H1 (cell line): ENCODE data around the gene OSBP2. TPM values are rescaled to one million over a fixed set of nuclear protein-coding genes. Genes with fewer than 3 reads are reported as not detected.

ENCODE experiments used
- CTCF ChIA-PET: fragments of 300-600 bp; sonication (Branson Sonifier 250); formaldehyde crosslinking; loops from one replicate; lab custom pipeline; 2021; ENCODE audit not compliant: partially characterized antibody; lab: Charles Lee
- POLR2A ChIA-PET: fragments of 300-600 bp; sonication (Branson Sonifier 250); formaldehyde crosslinking; loops from one replicate; lab custom pipeline; 2021; ENCODE audit warnings: inconsistent platforms; ENCODE audit not compliant: partially characterized antibody; lab: Charles Lee
- DNase-seq, 2 experiments: peaks; one replicate each; pipeline versions ENCODE4 v3.0.0 to v3.0.0-alpha.2; 2010 to 2022; ENCODE audit warnings: low spot score in 2 of 2, low read depth in 1 of 2, mixed read lengths in 1 of 2
- FAIRE-seq: peaks from 2 replicates; lab custom pipeline; 2011; peaks lifted over from hg19 to GRCh38; lab: Jason Lieb, UNC
- H2AFZ ChIP-seq: 2 replicates; pipeline ENCODE4 v1.8.1; 2012; ENCODE audit warnings: low read length, inconsistent platforms
- H2AK5ac ChIP-seq: 2 replicates; pipeline ENCODE4 v1.6.1; 2013; ENCODE audit warnings: low read depth, low read length
- H2BK120ac ChIP-seq: replicated peaks from 2 replicates; pipeline ENCODE3; 2013; ENCODE audit warnings: low read depth, low read length, inconsistent platforms
- H2BK12ac ChIP-seq: 2 replicates; pipeline ENCODE4 v1.6.1; 2013; ENCODE audit warnings: low read depth, low read length
- H2BK15ac ChIP-seq: 2 replicates; pipeline ENCODE4 v1.6.1; 2013; ENCODE audit warnings: low read length
- H2BK20ac ChIP-seq: 2 replicates; pipeline ENCODE4 v1.6.1; 2013; ENCODE audit warnings: low read length
- H2BK5ac ChIP-seq: 2 replicates; pipeline ENCODE4 v1.6.1; 2013; ENCODE audit warnings: low read depth, low read length
- H3K14ac ChIP-seq: 2 replicates; pipeline ENCODE4 v1.6.1; 2013; ENCODE audit warnings: inconsistent platforms; ENCODE audit not compliant: insufficient read length
- H3K18ac ChIP-seq: 2 replicates; pipeline ENCODE4 v1.6.1; 2013; ENCODE audit warnings: low read length; ENCODE audit errors: extremely low read depth
- H3K23ac ChIP-seq: 2 replicates; pipeline ENCODE4 v1.6.1; 2013; ENCODE audit warnings: inconsistent platforms; ENCODE audit not compliant: insufficient read length
- H3K23me2 ChIP-seq: 2 replicates; pipeline ENCODE4 v1.6.1; 2013; ENCODE audit warnings: low read depth, low read length
- H3K27ac ChIP-seq: 2 replicates; pipeline ENCODE4 v1.6.1; 2011; ENCODE audit warnings: low read depth, low read length, inconsistent platforms
- H3K27me3 ChIP-seq, 4 experiments: replicated peaks in 1 of 4; 1 replicate in 1 of 4; 2 replicates in 3 of 4; pipeline versions ENCODE4 v1.6.1 to v1.8.1; 2011 to 2013; ENCODE audit warnings: low read length in 3 of 4, mild to moderate bottlenecking in 3 of 4, inconsistent platforms in 2 of 4, mixed read lengths in 2 of 4, moderate library complexity in 1 of 4; ENCODE audit not compliant: control insufficient read depth in 3 of 4, insufficient read depth in 3 of 4; ENCODE audit errors: extremely low read depth in 1 of 4
- H3K36me3 ChIP-seq, 4 experiments: 2 replicates each; pipeline versions ENCODE4 v1.6.1 to v1.8.1; 2011 to 2013; ENCODE audit warnings: mild to moderate bottlenecking in 4 of 4, low read length in 3 of 4, moderate library complexity in 2 of 4, control low read depth in 1 of 4, inconsistent platforms in 1 of 4; ENCODE audit not compliant: insufficient read depth in 4 of 4, control insufficient read depth in 2 of 4
- H3K4ac ChIP-seq: replicated peaks from 2 replicates; pipeline ENCODE3; 2013; ENCODE audit warnings: low read length, low read depth, mixed read lengths, inconsistent platforms; ENCODE audit not compliant: insufficient read length
- H3K4me1 ChIP-seq, 4 experiments: replicated peaks in 1 of 4; 1 replicate in 1 of 4; 2 replicates in 3 of 4; pipeline versions ENCODE4 v1.6.1 to v1.8.1; 2011 to 2013; ENCODE audit warnings: low read length in 3 of 4, inconsistent platforms in 2 of 4, mixed read lengths in 1 of 4; ENCODE audit not compliant: insufficient read depth in 4 of 4, control insufficient read depth in 3 of 4
- H3K4me2 ChIP-seq, 2 experiments: 2 replicates each; pipeline versions ENCODE4 v1.6.1 to v1.8.1; 2011 to 2013; ENCODE audit warnings: low read depth in 2 of 2, low read length in 2 of 2, control low read depth in 1 of 2, inconsistent platforms in 1 of 2, mild to moderate bottlenecking in 1 of 2; ENCODE audit not compliant: insufficient read depth in 1 of 2
- H3K4me3 ChIP-seq, 4 experiments: fragments of 200-600, 300-600 bp in 1 of 4; sonication (generic), shearing (Covaris generic), sonication (Bioruptor Twin) in 1 of 4; 2 replicates each; pipeline versions ENCODE4 v1.5.1 to v1.8.1; 2011 to 2016; ENCODE audit warnings: low read length in 4 of 4, low read depth in 3 of 4, control low read depth in 2 of 4, inconsistent platforms in 2 of 4, mild to moderate bottlenecking in 2 of 4, mixed read lengths in 1 of 4, moderate library complexity in 1 of 4; ENCODE audit not compliant: insufficient read depth in 2 of 4; ENCODE audit errors: extremely low read depth in 1 of 4
- H3K56ac ChIP-seq: replicated peaks from 2 replicates; pipeline ENCODE3; 2013; ENCODE audit warnings: low read depth, mild to moderate bottlenecking, mixed read lengths, low read length, inconsistent platforms; ENCODE audit not compliant: insufficient read length
- H3K79me1 ChIP-seq: 2 replicates; pipeline ENCODE4 v1.6.1; 2013; ENCODE audit warnings: low read depth, low read length, control low read depth
- H3K79me2 ChIP-seq, 2 experiments: 2 replicates each; pipeline versions ENCODE4 v1.6.1 to v1.8.1; 2012 to 2013; ENCODE audit warnings: low read length in 2 of 2, mild to moderate bottlenecking in 2 of 2, inconsistent platforms in 1 of 2; ENCODE audit not compliant: insufficient read depth in 2 of 2, control insufficient read depth in 1 of 2
- H3K9ac ChIP-seq, 4 experiments: replicated peaks in 1 of 4; 1 replicate in 1 of 4; 2 replicates in 3 of 4; pipeline versions ENCODE4 v1.6.1 to v1.8.1; 2011 to 2013; ENCODE audit warnings: low read depth in 3 of 4, low read length in 3 of 4, control low read depth in 2 of 4, mild to moderate bottlenecking in 2 of 4, moderate library complexity in 2 of 4, inconsistent platforms in 1 of 4; ENCODE audit errors: extremely low read depth in 1 of 4
- H3K9me3 ChIP-seq, 2 experiments: 2 replicates each; pipeline versions ENCODE4 v1.6.1 to v1.8.1; 2012 to 2013; ENCODE audit warnings: mild to moderate bottlenecking in 2 of 2, moderate library complexity in 2 of 2, control low read depth in 1 of 2, inconsistent platforms in 1 of 2, low read depth in 1 of 2, low read length in 1 of 2, mixed read lengths in 1 of 2; ENCODE audit not compliant: insufficient read depth in 2 of 2
- H4K20me1 ChIP-seq, 2 experiments: replicated peaks in 1 of 2; 2 replicates each; pipeline versions ENCODE3 to v1.8.1; 2011 to 2013; ENCODE audit warnings: inconsistent platforms in 2 of 2, low read length in 2 of 2, mild to moderate bottlenecking in 1 of 2; ENCODE audit not compliant: insufficient read depth in 2 of 2, control insufficient read depth in 1 of 2
- H4K5ac ChIP-seq: 2 replicates; pipeline ENCODE4 v1.6.1; 2013; ENCODE audit warnings: low read length, low read depth, mixed read lengths, inconsistent platforms; ENCODE audit not compliant: insufficient read length
- H4K8ac ChIP-seq: 2 replicates; pipeline ENCODE4 v1.8.0; 2013; ENCODE audit warnings: mild to moderate bottlenecking, moderate library complexity, low read length, inconsistent platforms; ENCODE audit not compliant: insufficient read depth; ENCODE audit errors: extremely low read depth
- H4K91ac ChIP-seq: replicated peaks from 2 replicates; pipeline ENCODE3; 2013; ENCODE audit warnings: low read length, mixed read lengths, inconsistent platforms; ENCODE audit not compliant: insufficient read length
- ASH2L ChIP-seq: fragments of 200-600, 300-600 bp; sonication (generic); IDR thresholded peaks from one replicate; pipeline ENCODE4 v1.7.1; 2017; ENCODE audit warnings: low read length
- BACH1 ChIP-seq: IDR thresholded peaks from 2 replicates; pipeline ENCODE4 v1.6.1; 2012; ENCODE audit warnings: low read length, improper control_type of control experiment
- BCL11A ChIP-seq, 2 experiments: IDR thresholded peaks; one replicate each; pipeline ENCODE4 v1.6.1; 2011; ENCODE audit warnings: low read depth in 2 of 2, low read length in 2 of 2, mild to moderate bottlenecking in 2 of 2
- CBX5 ChIP-seq: fragments of 300-800, 300-1000 bp; sonication (generic); IDR thresholded peaks from 2 replicates; pipeline ENCODE4 v1.7.1; 2016; ENCODE audit warnings: antibody characterized with exemption, low read length, low read depth
- CHD1 ChIP-seq: IDR thresholded peaks from 2 replicates; pipeline ENCODE4 v1.6.1; 2012; ENCODE audit warnings: low read depth, low read length, improper control_type of control experiment
- CTBP2 ChIP-seq: IDR thresholded peaks from 2 replicates; pipeline ENCODE4 v1.7.0; 2011; ENCODE audit warnings: borderline replicate concordance, mild to moderate bottlenecking, moderate library complexity, mixed read lengths, low read length; ENCODE audit not compliant: insufficient read depth, insufficient read length
- FOSL1 ChIP-seq: IDR thresholded peaks from 2 replicates; pipeline ENCODE4 v1.6.1; 2011; ENCODE audit warnings: mild to moderate bottlenecking, low read depth, low read length, moderate library complexity; ENCODE audit not compliant: insufficient read depth
- NANOG ChIP-seq: IDR thresholded peaks from 2 replicates; pipeline ENCODE4 v1.6.1; 2011; ENCODE audit warnings: low read length, low read depth, mild to moderate bottlenecking, inconsistent platforms; ENCODE audit not compliant: insufficient read depth, poor library complexity, severe bottlenecking
- PHF8 ChIP-seq: fragments of 200-600 bp; sonication (generic); conservative IDR thresholded peaks from 2 replicates; pipeline ENCODE4 v1.7.1; 2012; ENCODE audit warnings: low read depth, mild to moderate bottlenecking, inconsistent platforms, low read length, moderate library complexity
- RBBP5 ChIP-seq: IDR thresholded peaks from 2 replicates; pipeline ENCODE4 v1.7.1; 2012; ENCODE audit warnings: low read depth, mild to moderate bottlenecking, inconsistent platforms, low read length, moderate library complexity, borderline replicate concordance
- SP4 ChIP-seq: IDR thresholded peaks from 2 replicates; pipeline ENCODE4 v1.6.1; 2012; ENCODE audit warnings: low read length, inconsistent platforms
- SRF ChIP-seq: IDR thresholded peaks from 2 replicates; pipeline ENCODE4 v1.6.1; 2011; ENCODE audit warnings: mild to moderate bottlenecking, low read depth, low read length, moderate library complexity
- TCF12 ChIP-seq: IDR thresholded peaks from 2 replicates; pipeline ENCODE4 v1.6.1; 2011; ENCODE audit warnings: low read depth, mild to moderate bottlenecking, low read length
- WGBS, 2 experiments: shearing (Covaris generic) in 1 of 2; methylation state at CpG; one replicate each; pipeline versions ENCODE4 v1.1.6 to v1.1.7; 2013 to 2015; ENCODE audit warnings: low lambda C conversion rate in 2 of 2, mixed read lengths in 2 of 2, inconsistent platforms in 1 of 2, low coverage in 1 of 2, missing lambda C conversion rate in 1 of 2; ENCODE audit not compliant: insufficient replicate concordance in 2 of 2, insufficient coverage in 1 of 2, insufficient read length in 1 of 2; ENCODE audit errors: extremely low coverage in 1 of 2, missing lambda C conversion rate in 1 of 2; 5-methylcytosine and 5-hydroxymethylcytosine counted together
- polyA plus RNA-seq, 7 experiments: library from polyadenylated mRNA; depleted of rRNA in 3 of 7; stranded (reverse) in 5 of 7; unstranded in 2 of 7; fragments of >200 nt in 5 of 7; fragments of 200-250 nt in 2 of 7; gene quantifications; 1 replicate in 5 of 7; 2 replicates in 1 of 7; 4 replicates in 1 of 7; pipeline versions ENCODE4 v1.2.1 to v1.2.3, GENCODE V29; 2011 to 2013; ENCODE audit warnings: missing spikeins in 2 of 7, mixed read lengths in 2 of 7
- total RNA-seq: library from RNA; stranded (reverse); fragmentation: NEBNext Ultra II Directional; extraction: Animal tissue kit (Norgen Biotek cat#: 25700); gene quantifications from 2 replicates; pipeline ENCODE4 v1.2.1, GENCODE V29; 2021
- TF ChIP-seq, protein P1 (sequence below): IDR thresholded peaks from 2 replicates; pipeline ENCODE4 v1.6.1; 2011; ENCODE audit warnings: low read depth, mild to moderate bottlenecking, low read length; ENCODE audit not compliant: insufficient read depth

Gene OSBP2
- total and polyA plus RNA-seq, 2 of the 8 experiments (the other 6 are each of a cell fraction or from before 2014, with no cell fraction given) = 3.4 to 3.7 TPM

DNA sequence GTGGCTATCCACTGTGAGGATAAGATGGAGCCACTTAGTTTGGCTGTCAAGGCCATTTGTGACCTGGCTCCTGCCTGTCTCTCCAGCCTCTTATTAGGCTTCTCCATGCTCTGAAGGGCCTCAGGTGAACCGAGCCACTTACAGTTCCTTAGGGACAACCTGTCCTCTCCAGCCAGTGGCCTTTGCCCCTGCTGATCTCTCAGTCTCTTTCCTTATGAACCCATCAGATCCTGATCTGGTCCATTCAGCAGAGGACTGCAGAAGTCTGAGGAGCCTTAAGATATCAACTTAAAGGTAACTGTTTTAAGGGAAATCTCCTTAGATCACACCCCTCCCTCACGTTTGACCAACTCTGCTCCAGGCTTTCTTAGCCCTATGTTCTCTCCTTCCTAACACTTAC lies 29.4 kb upstream of the OSBP2 start:
- no peaks in the 10 kb centered on the region for H3K36me3 ChIP-seq
- H3K14ac ChIP-seq = no peak overlapping the region
- H2BK120ac ChIP-seq = no peak overlapping the region
- H3K23ac ChIP-seq = no peak overlapping the region
- no peak overlapping the region for H3K56ac ChIP-seq
- no peak overlapping the region for H2BK20ac ChIP-seq
- H3K18ac ChIP-seq = no peak overlapping the region
- WGBS, 2 experiments = 66% methylated on average over 2 of the region's 2 CpGs; no CpG with 5 or more reads in 1 of the 2 experiments
- H3K79me2 ChIP-seq = no peaks in the 10 kb centered on the region
- no peak overlapping the region for H4K91ac ChIP-seq
- H3K4me3 ChIP-seq = no peak overlapping the region
- no peak overlapping the region for H2BK5ac ChIP-seq
- no peak overlapping the region for H3K4ac ChIP-seq
- no peaks in the 10 kb centered on the region for H3K79me1 ChIP-seq
- H2BK12ac ChIP-seq = no peak overlapping the region
- H2BK15ac ChIP-seq = no peak overlapping the region
- peaks cover 0 to 2% (median under 1%) of the 10 kb centered on the region in 4 experiments; a peak in 4 of 7 replicates for H3K4me1 ChIP-seq
- FAIRE-seq = no peak
- H4K20me1 ChIP-seq = no peaks in the 10 kb centered on the region
- TF ChIP-seq CHD1 = no peak
- no peak for TF ChIP-seq NANOG
- TF ChIP-seq CBX5 = no peak
- TF ChIP-seq BACH1 = no peak
- no peak for TF ChIP-seq TCF12
- no peak for TF ChIP-seq FOSL1
- no peak for TF ChIP-seq SRF
- no peak for TF ChIP-seq BCL11A (IDR thresholded peaks at IDR 0.05; ENCODE audit: low read depth in 2 of 2, low read length in 2 of 2)
- TF ChIP-seq, protein P1, sequence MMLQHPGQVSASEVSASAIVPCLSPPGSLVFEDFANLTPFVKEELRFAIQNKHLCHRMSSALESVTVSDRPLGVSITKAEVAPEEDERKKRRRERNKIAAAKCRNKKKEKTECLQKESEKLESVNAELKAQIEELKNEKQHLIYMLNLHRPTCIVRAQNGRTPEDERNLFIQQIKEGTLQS = no peak
- TF ChIP-seq PHF8 = no peak
- TF ChIP-seq RBBP5 = no peak
- TF ChIP-seq SP4 = no peak
- TF ChIP-seq ASH2L = no peak
- TF ChIP-seq CTBP2 = no peak
- TF ChIP-seq, all 59 proteins: peak for 0
- no peak overlapping the region for H3K4me2 ChIP-seq
- POLR2A ChIA-PET = no interaction called here
- no peak overlapping the region for H2AK5ac ChIP-seq
- peaks cover 16% of the 10 kb centered on the region; the same call in 1 of the 2 replicates for H3K23me2 ChIP-seq
- no peak overlapping the region for H2AFZ ChIP-seq
- no peaks in the 10 kb centered on the region for H3K9me3 ChIP-seq
- DNase-seq = no peak
- H3K27ac ChIP-seq = no peak overlapping the region
- H3K9ac ChIP-seq = no peak overlapping the region
- CTCF ChIA-PET = interaction anchor here (0.8 to 2.3 kb wide), 2 partner anchors 31 to 66 kb away, joined by 3 to 9 read pairs; no protein-coding TSS in a partner anchor
- no peak overlapping the region for H4K5ac ChIP-seq
- H4K8ac ChIP-seq = no peak overlapping the region
- peaks cover 0 to 13% (median 8%) of the 10 kb centered on the region in 4 experiments; a peak in 5 of 7 replicates for H3K27me3 ChIP-seq
